Caki2 (cell line): ENCODE measurements around the gene PITPNB. TPM values are rescaled to one million over a fixed set of nuclear protein-coding genes. Genes with fewer than 3 reads are reported as not detected.

ENCODE experiments used
- total RNA-seq: library from RNA; depleted of rRNA; stranded (reverse); fragments of >200 nt; shearing (Covaris generic); gene quantifications from 2 replicates; pipeline ENCODE4 v1.2.3, GENCODE V29; 2014; ENCODE audit warnings: low replicate concordance; rRNA removed

PITPNB gene
- total RNA-seq, 1 experiment from 2014 or later, result 8.6 TPM

Other genes with a start within 250 kb of the PITPNB start
- 3.1 and 5.2 TPM in 2 replicates for gene MN1, start 117.5 kb downstream of the PITPNB start, total RNA-seq